Fibroblast of villous mesenchyme (primary cell): ENCODE data around the gene MGMT. TPM values are rescaled to one million over a fixed set of nuclear protein-coding genes. Genes with fewer than 3 reads are reported as not detected.

ENCODE experiments used
- DNase-seq: peaks from one replicate; pipeline ENCODE4 v3.0.0-alpha.2; 2010; ENCODE audit warnings: low read depth
- H3K4me3 ChIP-seq: 2 replicates; pipeline ENCODE4 v1.5.1; 2011; ENCODE audit warnings: low read depth, mild to moderate bottlenecking, low read length
- CTCF ChIP-seq: IDR thresholded peaks from 2 replicates; pipeline ENCODE4 v1.5.1; 2012; ENCODE audit warnings: low read depth, mild to moderate bottlenecking, low read length; ENCODE audit not compliant: insufficient read depth
- total RNA-seq: library from RNA; depleted of rRNA; stranded (reverse); fragments of >200 nt; gene quantifications from 2 replicates; pipeline ENCODE4 v1.2.3, GENCODE V29; 2012

The MGMT gene
- total RNA-seq, 1 donor: 10.4 TPM

- TF ChIP-seq CTCF: no peak
- no peak overlapping the region for H3K4me3 ChIP-seq
- no peak for DNase-seq
These were observed 227.1 kb downstream of the MGMT start for GRCh38 chr10:129694184-129694583.

GRCh38 chr10:129694691-129695243, 227.7 kb downstream of the MGMT start:
- no peak overlapping the region for H3K4me3 ChIP-seq
- DNase-seq: no peak
- no peak for TF ChIP-seq CTCF

GRCh38 chr10:129695671-129696070, 228.6 kb downstream of the MGMT start:
- no peak overlapping the region for H3K4me3 ChIP-seq
- TF ChIP-seq CTCF: no peak
- DNase-seq: no peak

GRCh38 chr10:129696636-129697035, 229.6 kb downstream of the MGMT start:
- no peak for DNase-seq
- TF ChIP-seq CTCF: no peak
- no peak overlapping the region for H3K4me3 ChIP-seq

GRCh38 chr10:129697463-129698247, 230.6 kb downstream of the MGMT start:
- no peak for TF ChIP-seq CTCF
- DNase-seq: no peak
- H3K4me3 ChIP-seq: no peak overlapping the region

- no peak overlapping the region for H3K4me3 ChIP-seq
- TF ChIP-seq CTCF: no peak
- DNase-seq: no peak
These were observed 232.8 kb downstream of the MGMT start for GRCh38 chr10:129699722-129700340.

- TF ChIP-seq CTCF: no peak
These were observed 235.6 kb downstream of the MGMT start for GRCh38 chr10:129702605-129703004.

More at GRCh38 chr10:129702605-129703004, 235.6 kb downstream of the MGMT start:
- no peak overlapping the region for H3K4me3 ChIP-seq
- no peak for DNase-seq
